ENCODE results near the gene MYRFL.

Gene MYRFL

GRCh38 chr12:69978020-69978419, 153.0 kb downstream of the MYRFL start:
- DNase-seq (ENCODE audit: low read depth) = no peak
- TF ChIP-seq, protein P1, sequence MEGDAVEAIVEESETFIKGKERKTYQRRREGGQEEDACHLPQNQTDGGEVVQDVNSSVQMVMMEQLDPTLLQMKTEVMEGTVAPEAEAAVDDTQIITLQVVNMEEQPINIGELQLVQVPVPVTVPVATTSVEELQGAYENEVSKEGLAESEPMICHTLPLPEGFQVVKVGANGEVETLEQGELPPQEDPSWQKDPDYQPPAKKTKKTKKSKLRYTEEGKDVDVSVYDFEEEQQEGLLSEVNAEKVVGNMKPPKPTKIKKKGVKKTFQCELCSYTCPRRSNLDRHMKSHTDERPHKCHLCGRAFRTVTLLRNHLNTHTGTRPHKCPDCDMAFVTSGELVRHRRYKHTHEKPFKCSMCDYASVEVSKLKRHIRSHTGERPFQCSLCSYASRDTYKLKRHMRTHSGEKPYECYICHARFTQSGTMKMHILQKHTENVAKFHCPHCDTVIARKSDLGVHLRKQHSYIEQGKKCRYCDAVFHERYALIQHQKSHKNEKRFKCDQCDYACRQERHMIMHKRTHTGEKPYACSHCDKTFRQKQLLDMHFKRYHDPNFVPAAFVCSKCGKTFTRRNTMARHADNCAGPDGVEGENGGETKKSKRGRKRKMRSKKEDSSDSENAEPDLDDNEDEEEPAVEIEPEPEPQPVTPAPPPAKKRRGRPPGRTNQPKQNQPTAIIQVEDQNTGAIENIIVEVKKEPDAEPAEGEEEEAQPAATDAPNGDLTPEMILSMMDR (IDR thresholded peaks at IDR 0.05; ENCODE audit: control insufficient read depth, insufficient read depth, low read depth, low read length, missing control alignments) = no peak
- H3K4me3 ChIP-seq (ENCODE audit: control insufficient read depth, low read depth, low read length) = no peak overlapping the region

DNA sequence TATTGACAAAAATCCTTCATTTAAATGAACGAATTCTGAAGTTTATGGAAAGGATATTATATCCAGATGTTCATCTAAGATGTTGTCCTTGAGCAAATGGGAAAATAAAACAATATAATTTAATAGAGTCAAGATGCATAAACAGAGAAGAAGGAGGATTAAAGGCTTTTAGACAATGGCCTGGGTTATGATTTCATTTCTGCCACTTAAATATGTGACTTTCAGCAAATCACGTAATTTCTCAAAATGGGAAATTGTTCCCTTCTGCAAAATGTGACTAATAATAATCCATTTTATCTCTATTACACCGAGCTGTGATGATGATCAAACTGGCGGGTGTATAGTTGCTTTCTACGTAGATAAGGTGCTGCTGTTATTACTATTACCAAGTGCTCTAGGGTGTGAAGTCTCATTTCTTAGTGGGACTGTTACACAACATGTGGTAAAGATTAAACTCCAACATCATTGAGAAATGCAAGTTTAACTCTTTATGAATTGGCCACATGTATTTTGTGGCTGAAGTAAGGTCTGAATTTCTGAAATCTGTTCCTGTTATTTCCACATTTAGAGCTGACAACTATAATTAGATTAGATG, 157.0 kb downstream of the MYRFL start:
- DNase-seq (ENCODE audit: low read depth) = no peak
- TF ChIP-seq, protein P1 (IDR thresholded peaks at IDR 0.05; ENCODE audit: control insufficient read depth, insufficient read depth, low read depth, low read length, missing control alignments) = no peak
- H3K4me3 ChIP-seq (ENCODE audit: control insufficient read depth, low read depth, low read length) = no peak overlapping the region

DNA sequence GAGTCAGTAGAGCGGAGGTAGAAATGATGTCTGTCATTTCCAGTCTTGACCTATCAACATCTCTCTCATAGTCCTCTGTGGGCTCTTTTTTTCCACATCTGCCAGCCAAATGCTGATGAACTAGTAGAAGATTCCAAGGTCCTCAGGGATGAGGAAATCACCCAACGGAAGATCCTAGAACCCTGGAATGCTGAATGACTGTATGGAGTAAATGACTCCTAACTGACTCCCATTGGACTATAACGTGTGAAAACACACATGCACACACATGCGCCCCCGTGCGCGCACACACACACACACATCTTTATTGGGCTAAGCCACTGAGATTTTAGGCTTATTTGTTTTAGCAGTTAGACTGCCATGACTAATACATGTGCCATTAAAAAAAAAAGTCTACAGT, 159.2 kb downstream of the MYRFL start:
- no peak for DNase-seq (ENCODE audit: low read depth)
- TF ChIP-seq, protein P1 (IDR thresholded peaks at IDR 0.05; ENCODE audit: control insufficient read depth, insufficient read depth, low read depth, low read length, missing control alignments) = no peak

DNA sequence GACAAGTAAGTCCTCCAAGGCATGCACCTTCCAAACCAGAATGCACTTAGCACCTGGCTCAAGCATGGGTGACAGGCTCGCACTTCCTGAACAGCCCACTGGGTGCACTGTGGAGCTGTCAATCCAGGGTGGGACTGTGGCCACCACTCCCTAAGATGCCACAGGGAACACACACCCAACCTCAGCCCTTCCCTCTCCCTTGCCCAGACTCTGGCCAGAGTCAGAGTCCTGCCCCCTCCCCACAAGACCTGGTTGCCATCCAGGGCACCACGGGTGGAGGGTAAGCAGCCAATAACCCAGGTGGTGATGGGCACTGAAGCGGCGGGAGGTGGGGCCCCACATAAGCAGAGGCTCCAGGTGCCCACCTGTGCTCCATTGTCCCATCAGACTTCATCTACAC, 160.6 kb downstream of the MYRFL start:
- DNase-seq (ENCODE audit: low read depth) = no peak
- H3K4me3 ChIP-seq (ENCODE audit: control insufficient read depth, low read depth, low read length) = no peak overlapping the region
- TF ChIP-seq, protein P1 (IDR thresholded peaks at IDR 0.05; ENCODE audit: control insufficient read depth, insufficient read depth, low read depth, low read length, missing control alignments) = peak; percentile 16

More for the DNA sequence above, 159.2 kb downstream of the MYRFL start:
- no peak overlapping the region for H3K4me3 ChIP-seq (ENCODE audit: control insufficient read depth, low read depth, low read length)

DNA sequence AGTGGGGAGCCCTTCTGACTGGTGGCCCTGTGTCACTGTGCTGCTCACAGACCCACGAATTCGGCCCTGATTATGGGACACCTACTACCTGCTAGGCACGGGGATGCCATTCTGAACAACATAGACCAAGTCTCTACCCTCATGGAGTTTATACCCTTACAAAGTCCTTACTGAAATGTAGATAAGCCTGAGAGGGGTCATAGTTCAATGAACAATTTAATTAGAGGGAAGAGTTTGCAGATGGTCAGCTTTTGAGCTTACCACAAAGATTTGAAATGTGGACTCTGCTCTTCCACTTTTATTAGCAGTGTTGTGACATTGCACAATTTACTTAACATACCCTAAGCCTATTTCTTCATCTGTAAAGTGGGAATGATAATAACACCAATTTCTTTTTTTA, 161.1 kb downstream of the MYRFL start:
- TF ChIP-seq, protein P1 (IDR thresholded peaks at IDR 0.05; ENCODE audit: control insufficient read depth, insufficient read depth, low read depth, low read length, missing control alignments) = no peak
- H3K4me3 ChIP-seq (ENCODE audit: control insufficient read depth, low read depth, low read length) = no peak overlapping the region

GRCh38 chr12:69987579-69988091, 162.6 kb downstream of the MYRFL start:
- no peak overlapping the region for H3K4me3 ChIP-seq (ENCODE audit: control insufficient read depth, low read depth, low read length)
- DNase-seq (ENCODE audit: low read depth) = peak; percentile 94
- TF ChIP-seq, protein P1 (IDR thresholded peaks at IDR 0.05; ENCODE audit: control insufficient read depth, insufficient read depth, low read depth, low read length, missing control alignments) = no peak

More for the DNA sequence above, 161.1 kb downstream of the MYRFL start:
- no peak for DNase-seq (ENCODE audit: low read depth)

Measured in AG09309 (cell line).